Activated CD4-positive, CD25-positive, alpha-beta regulatory T cell treated with anti-CD3 and anti-CD28 coated beads, Interleukin-2, amount 50 U/mL, for 72 hours (primary cell): Measurements from ENCODE around the gene BRD4.

Source experiments
- DNase-seq: peaks from one replicate; pipeline ENCODE4 v3.0.0; 2021

The BRD4 gene

GRCh38 chr19:15222738-15223648, 109.3 kb downstream of the BRD4 start:
- peak; percentile 61 for DNase-seq

GRCh38 chr19:15220833-15221232, 111.5 kb downstream of the BRD4 start:
- no peak for DNase-seq

GRCh38 chr19:15218501-15218900, 113.8 kb downstream of the BRD4 start:
- DNase-seq = no peak

- no peak for DNase-seq
Observed at GRCh38 chr19:15216363-15216762, 116.0 kb downstream of the BRD4 start.

- no peak for DNase-seq
Observed at GRCh38 chr19:15213715-15214381, 118.5 kb downstream of the BRD4 start.

- no peak for DNase-seq
Observed at GRCh38 chr19:15212711-15213110, 119.6 kb downstream of the BRD4 start.

GRCh38 chr19:15210323-15210781, 122.0 kb downstream of the BRD4 start:
- DNase-seq = no peak

- no peak for DNase-seq
Observed at GRCh38 chr19:15201374-15202023, 130.8 kb downstream of the BRD4 start.

- no peak for DNase-seq
Observed at GRCh38 chr19:15200553-15201364, 131.6 kb downstream of the BRD4 start, which contains the start of gene NOTCH3. Gene NOTCH3 (minus strand): TSS chr19:15200995. CDS start chr19:15200905, 90 bp downstream.

GRCh38 chr19:15199661-15200552, 132.4 kb downstream of the BRD4 start:
- DNase-seq = no peak

GRCh38 chr19:15198951-15199660, 133.2 kb downstream of the BRD4 start:
- no peak for DNase-seq

GRCh38 chr19:15197942-15198341, 134.4 kb downstream of the BRD4 start:
- DNase-seq = no peak

GRCh38 chr19:15197275-15197941, 134.9 kb downstream of the BRD4 start:
- no peak for DNase-seq

GRCh38 chr19:15196360-15197005, 135.9 kb downstream of the BRD4 start:
- DNase-seq = no peak

GRCh38 chr19:15195371-15196334, 136.7 kb downstream of the BRD4 start:
- DNase-seq = no peak

GRCh38 chr19:15194938-15195337, 137.4 kb downstream of the BRD4 start:
- DNase-seq = no peak

- DNase-seq = no peak
Observed at GRCh38 chr19:15191982-15192381, 140.4 kb downstream of the BRD4 start.

- no peak for DNase-seq
Observed at GRCh38 chr19:15191514-15191913, 140.8 kb downstream of the BRD4 start.
